RWPE1 (cell line): ENCODE data around the gene METTL16.
A peak's percentile ranks its signal among the peaks of the same experiment; 100 is the strongest.

Experiments used
- CTCF ChIA-PET: fragments of 350-600 bp; sonication (Branson Sonifier 250); formaldehyde crosslinking; extraction: SDS; loops from one replicate; lab custom pipeline; 2021; lab: Yijun Ruan, JAX
- POLR2A ChIA-PET: fragments of 400-600 bp; formaldehyde crosslinking; extraction: SDS; loops from one replicate; lab custom pipeline; 2020; ENCODE audit warnings: antibody characterized with exemption; ENCODE audit not compliant: low non-redundant PET; lab: Yijun Ruan, JAX
- DNase-seq: peaks from one replicate; pipeline ENCODE4 v3.0.0; 2012; ENCODE audit warnings: low spot score
- H3K27ac ChIP-seq: fragments of 450-650 bp; 2 replicates; pipeline ENCODE4 v1.5.1; 2017
- TF ChIP-seq, protein P1 (sequence below): fragments of 450-650 bp; conservative IDR thresholded peaks from 2 replicates; pipeline ENCODE4 v1.5.1; 2017; ENCODE audit warnings: low read depth, mild to moderate bottlenecking

The METTL16 gene

DNA sequence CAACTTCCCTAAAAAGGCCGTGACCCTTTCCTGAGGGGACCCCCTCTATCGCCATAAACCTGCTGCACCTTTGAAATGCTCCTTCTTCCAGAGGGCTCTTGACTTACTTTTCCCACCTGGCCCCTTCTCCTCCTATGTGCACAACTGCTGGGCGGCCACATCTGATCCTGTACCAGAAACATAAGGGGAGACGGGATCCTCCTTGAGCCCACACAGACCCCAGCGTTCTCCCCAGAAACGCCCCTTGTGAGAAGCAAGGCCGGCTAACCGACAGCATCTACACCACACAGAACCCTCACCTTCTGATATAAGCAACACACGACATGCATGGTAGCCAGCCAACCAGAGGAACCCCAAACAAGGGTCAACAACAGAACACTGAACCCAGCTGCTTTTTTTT lies 96.6 kb downstream of the METTL16 start:
- TF ChIP-seq, protein P1, sequence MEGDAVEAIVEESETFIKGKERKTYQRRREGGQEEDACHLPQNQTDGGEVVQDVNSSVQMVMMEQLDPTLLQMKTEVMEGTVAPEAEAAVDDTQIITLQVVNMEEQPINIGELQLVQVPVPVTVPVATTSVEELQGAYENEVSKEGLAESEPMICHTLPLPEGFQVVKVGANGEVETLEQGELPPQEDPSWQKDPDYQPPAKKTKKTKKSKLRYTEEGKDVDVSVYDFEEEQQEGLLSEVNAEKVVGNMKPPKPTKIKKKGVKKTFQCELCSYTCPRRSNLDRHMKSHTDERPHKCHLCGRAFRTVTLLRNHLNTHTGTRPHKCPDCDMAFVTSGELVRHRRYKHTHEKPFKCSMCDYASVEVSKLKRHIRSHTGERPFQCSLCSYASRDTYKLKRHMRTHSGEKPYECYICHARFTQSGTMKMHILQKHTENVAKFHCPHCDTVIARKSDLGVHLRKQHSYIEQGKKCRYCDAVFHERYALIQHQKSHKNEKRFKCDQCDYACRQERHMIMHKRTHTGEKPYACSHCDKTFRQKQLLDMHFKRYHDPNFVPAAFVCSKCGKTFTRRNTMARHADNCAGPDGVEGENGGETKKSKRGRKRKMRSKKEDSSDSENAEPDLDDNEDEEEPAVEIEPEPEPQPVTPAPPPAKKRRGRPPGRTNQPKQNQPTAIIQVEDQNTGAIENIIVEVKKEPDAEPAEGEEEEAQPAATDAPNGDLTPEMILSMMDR: no peak
- ChIA-PET POLR2A (interaction anchor here (0.6 kb wide), 1 partner anchor 111 kb away, joined by 10 read pairs; no protein-coding TSS in a partner anchor), CTCF (interaction anchor here (0.9 to 2.8 kb wide), 4 partner anchors 8 to 33 kb away, joined by 5 to 54 read pairs (median 6); no protein-coding TSS in a partner anchor)
- peak overlapping the region; percentile 51 for H3K27ac ChIP-seq
- no peak for DNase-seq

- POLR2A ChIA-PET: interaction anchor here (0.6 kb wide), 2 partner anchors 111 to 498 kb away, joined by 6 to 10 read pairs; no protein-coding TSS in a partner anchor
- H3K27ac ChIP-seq: peak overlapping the region; percentile 51
- TF ChIP-seq, protein P1: no peak
- no peak for DNase-seq
- CTCF ChIA-PET: no interaction called here
These were observed 97.1 kb downstream of the METTL16 start for GRCh38 chr17:2414446-2415064.

DNA sequence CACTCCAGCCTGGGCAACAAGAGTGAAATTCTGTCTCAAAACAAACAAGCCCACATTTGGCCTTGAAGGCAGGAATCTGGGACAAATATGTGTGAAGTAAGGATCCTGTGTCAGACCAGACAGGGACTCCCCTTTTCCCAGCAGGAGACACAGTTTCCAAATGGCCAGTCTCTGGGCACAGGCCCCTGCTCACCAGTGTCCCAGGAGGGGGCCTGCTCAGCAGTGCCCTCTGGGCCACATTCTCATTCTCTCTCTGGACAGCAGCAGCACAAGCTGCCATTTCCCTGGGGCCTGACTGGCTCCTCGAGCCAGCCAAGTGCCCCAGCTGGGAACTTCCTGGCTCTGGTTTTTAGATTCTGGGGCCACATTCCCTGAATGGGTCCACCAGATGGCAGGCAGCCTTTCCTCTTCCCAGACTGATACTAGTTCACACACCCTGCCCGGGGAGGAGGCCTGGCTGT lies 99.1 kb downstream of the METTL16 start:
- peak overlapping the region; percentile 72 for H3K27ac ChIP-seq
- ChIA-PET POLR2A (no interaction called here), CTCF (interaction anchor here (1.3 kb wide), 1 partner anchor 30 kb away, joined by 7 read pairs; no protein-coding TSS in a partner anchor)
- no peak for DNase-seq
- TF ChIP-seq, protein P1: no peak

- TF ChIP-seq, protein P1: no peak
- peak overlapping the region; percentile 72 for H3K27ac ChIP-seq
- POLR2A ChIA-PET: no interaction called here
- CTCF ChIA-PET: no interaction called here
- DNase-seq: no peak
These were observed 100.7 kb downstream of the METTL16 start for GRCh38 chr17:2410951-2411350.

DNA sequence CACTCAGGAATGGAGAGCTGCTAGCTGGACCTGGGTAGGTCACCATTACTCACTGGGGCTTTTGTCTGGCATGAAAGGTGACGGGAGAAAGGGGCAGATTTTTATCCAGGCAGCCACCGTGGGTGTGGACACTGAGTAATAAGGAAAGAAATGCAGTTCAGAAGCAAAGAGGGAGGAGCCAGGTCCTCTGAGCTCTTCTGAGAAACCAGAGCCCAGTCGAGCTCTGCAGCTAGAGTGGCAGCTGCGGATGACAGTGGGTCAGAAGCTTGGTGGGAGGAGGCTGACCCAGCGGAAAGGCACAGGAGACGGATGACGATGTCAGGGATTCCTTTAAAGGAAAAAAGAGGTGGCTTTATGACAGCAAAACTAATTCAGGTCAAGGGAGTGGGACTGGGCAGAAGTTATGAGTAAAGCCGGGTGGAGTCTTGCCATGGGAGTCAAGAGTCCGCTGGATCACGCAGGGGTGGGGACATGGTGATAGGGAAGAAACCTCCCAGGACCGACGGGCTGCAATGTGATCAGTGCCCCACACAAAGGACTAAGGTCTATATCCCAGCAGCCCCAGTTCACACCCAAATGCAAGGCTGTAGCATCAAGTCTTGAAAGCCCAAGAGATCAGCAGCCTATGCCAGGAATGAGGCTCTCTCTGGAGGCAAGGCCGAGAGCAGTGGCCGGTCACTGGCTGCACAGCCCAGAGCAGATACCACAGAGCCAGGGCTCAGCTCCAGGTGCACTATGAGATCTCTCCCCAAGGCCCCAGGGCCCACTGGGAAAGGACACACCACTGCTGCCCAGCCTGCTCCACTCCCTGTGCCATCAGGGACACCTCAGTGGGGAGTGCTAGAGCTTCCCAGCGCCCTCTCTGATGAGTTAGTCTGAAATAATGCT lies 104.5 kb downstream of the METTL16 start:
- TF ChIP-seq, protein P1: no peak
- peak; percentile 67 for DNase-seq
- ChIA-PET CTCF (interaction anchor here (1.0 to 2.2 kb wide), 3 partner anchors 9 to 24 kb away, joined by 5 to 21 read pairs (median 5); no protein-coding TSS in a partner anchor), POLR2A (interaction anchor here (1.6 kb wide), 1 partner anchor 15 kb away, joined by 4 read pairs; no protein-coding TSS in a partner anchor)
- peak overlapping the region; percentile 99 for H3K27ac ChIP-seq
